IPS-20b (cell line): ENCODE measurements around the gene CUX1.
"Not testable (repeated sequence)": the region's sequence is repeated elsewhere in the genome, so short reads cannot be mapped to it uniquely, and the experiment has no call there.

Experiments used
- H3K27ac ChIP-seq: one replicate; pipeline ENCODE4 v1.5.1; 2013; ENCODE audit warnings: low read length
- H3K27me3 ChIP-seq: 2 replicates; pipeline ENCODE4 v1.6.1; 2013; ENCODE audit warnings: mild to moderate bottlenecking, low read length, inconsistent platforms; ENCODE audit not compliant: insufficient read depth
- H3K36me3 ChIP-seq: 2 replicates; pipeline ENCODE4 v1.6.1; 2013; ENCODE audit warnings: low read depth, mild to moderate bottlenecking, inconsistent platforms, low read length, moderate library complexity; ENCODE audit not compliant: insufficient read depth
- H3K4me1 ChIP-seq: 2 replicates; pipeline ENCODE4 v1.6.1; 2013; ENCODE audit warnings: mild to moderate bottlenecking, control low read depth, inconsistent platforms, low read length, moderate library complexity; ENCODE audit not compliant: insufficient read depth
- H3K4me3 ChIP-seq: 2 replicates; pipeline ENCODE4 v1.5.1; 2013; ENCODE audit warnings: mild to moderate bottlenecking, low read length, inconsistent platforms
- H3K9ac ChIP-seq: 2 replicates; pipeline ENCODE4 v1.6.1; 2013; ENCODE audit warnings: low read depth, mild to moderate bottlenecking, inconsistent platforms, low read length, moderate library complexity
- H3K9me3 ChIP-seq: 2 replicates; pipeline ENCODE4 v1.6.1; 2013; ENCODE audit warnings: mild to moderate bottlenecking, low read depth, low read length, inconsistent platforms; ENCODE audit not compliant: insufficient read depth

CUX1 gene

DNA sequence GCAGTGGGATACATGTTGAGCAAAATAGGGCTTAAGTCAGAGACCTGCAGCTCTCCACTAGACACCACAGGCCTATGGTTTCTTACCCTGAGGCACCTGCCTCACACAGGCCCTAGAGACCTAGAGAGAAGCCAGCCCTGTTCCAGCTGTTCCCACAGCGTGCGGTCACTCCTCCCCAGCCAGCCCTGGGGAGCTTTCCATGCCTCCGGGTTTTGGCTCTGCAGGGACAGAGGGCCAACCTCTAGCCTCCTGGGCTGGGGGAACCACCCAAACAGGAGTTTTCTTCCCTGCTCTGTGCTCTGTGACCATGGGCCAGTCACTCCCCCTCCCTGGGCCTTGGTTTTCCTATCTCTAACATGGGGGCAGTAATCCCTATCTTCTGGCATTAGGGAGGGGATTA lies 502.2 kb downstream of the CUX1 start:
- no peak overlapping the region for H3K4me3 ChIP-seq
- no peaks in the 10 kb centered on the region for H3K36me3 ChIP-seq
- H3K9ac ChIP-seq, result no peak overlapping the region
- H3K27me3 ChIP-seq, result peaks cover 17% of the 10 kb centered on the region
- peaks cover 2% of the 10 kb centered on the region; the same call in 1 of the 2 replicates for H3K4me1 ChIP-seq
- H3K9me3 ChIP-seq, result no peaks in the 10 kb centered on the region
- H3K27ac ChIP-seq, result no peak overlapping the region

GRCh38 chr7:102320181-102320580 lies 502.8 kb downstream of the CUX1 start:
- Histone ChIP-seq H3K4me1 (peaks cover 2% of the 10 kb centered on the region; the same call in 1 of the 2 replicates), H3K9me3 (no peaks in the 10 kb centered on the region), H3K27ac (no peak overlapping the region), H3K9ac (no peak overlapping the region), H3K4me3 (no peak overlapping the region), H3K27me3 (peaks cover 17% of the 10 kb centered on the region), H3K36me3 (no peaks in the 10 kb centered on the region)

- Histone ChIP-seq H3K27ac (no peak overlapping the region), H3K9ac (no peak overlapping the region), H3K36me3 (no peaks in the 10 kb centered on the region), H3K4me3 (no peak overlapping the region), H3K9me3 (no peaks in the 10 kb centered on the region), H3K4me1 (peaks cover 2% of the 10 kb centered on the region; the same call in 1 of the 2 replicates), H3K27me3 (peaks cover 17% of the 10 kb centered on the region)
These were observed 503.4 kb downstream of the CUX1 start for GRCh38 chr7:102320601-102321350.

DNA sequence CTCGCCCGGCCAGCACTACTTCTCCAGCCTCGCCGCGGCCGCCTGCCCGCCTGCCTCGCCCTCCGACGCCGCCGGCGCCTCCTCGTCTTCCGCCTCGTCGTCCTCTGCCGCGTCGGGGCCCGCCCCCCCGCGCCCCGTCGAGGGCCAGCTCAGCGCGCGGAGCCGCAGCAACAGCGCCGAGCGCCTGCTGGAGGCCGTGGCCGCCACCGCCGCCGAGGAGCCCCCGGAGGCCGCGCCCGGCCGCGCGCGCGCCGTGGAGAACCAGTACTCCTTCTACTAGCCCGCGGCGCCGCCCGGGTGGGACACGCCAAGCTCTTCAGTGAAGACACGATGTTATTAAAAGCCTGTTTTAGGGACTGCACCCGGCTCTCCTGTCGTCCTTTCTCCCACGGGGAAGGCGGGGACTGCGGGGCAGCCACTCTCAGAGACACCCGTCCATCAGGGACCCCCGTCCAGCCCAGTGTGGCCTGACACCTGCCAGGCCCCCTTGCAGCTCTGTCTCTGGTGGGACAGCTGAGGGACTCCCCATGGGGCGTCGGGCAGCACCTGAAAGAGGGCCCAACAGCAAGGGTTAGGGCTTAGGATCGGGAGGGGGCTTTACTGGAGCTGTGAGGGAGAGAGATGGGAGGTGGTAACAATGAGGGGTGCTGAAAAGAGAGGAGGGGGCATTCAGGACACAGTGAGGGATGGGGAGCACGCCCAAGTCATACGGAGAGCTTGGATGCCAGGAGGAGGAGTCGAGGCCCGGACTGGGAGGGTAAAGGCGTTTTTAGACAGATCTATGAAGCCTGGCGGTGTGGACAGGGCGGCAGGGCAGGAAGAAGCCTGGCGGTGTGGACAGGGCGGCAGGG lies 504.1 kb downstream of the CUX1 start:
- Histone ChIP-seq H3K4me3 (peak overlapping the region; percentile 38; the same call in 1 of the 2 replicates), H3K27ac (no peak overlapping the region), H3K36me3 (no peaks in the 10 kb centered on the region), H3K9me3 (no peaks in the 10 kb centered on the region), H3K9ac (0 out of 2 replicates have a peak overlapping the region, but pooled peaks have one; percentile 41), H3K27me3 (peaks cover 17% of the 10 kb centered on the region), H3K4me1 (peaks cover 2% of the 10 kb centered on the region; the same call in 1 of the 2 replicates)

DNA sequence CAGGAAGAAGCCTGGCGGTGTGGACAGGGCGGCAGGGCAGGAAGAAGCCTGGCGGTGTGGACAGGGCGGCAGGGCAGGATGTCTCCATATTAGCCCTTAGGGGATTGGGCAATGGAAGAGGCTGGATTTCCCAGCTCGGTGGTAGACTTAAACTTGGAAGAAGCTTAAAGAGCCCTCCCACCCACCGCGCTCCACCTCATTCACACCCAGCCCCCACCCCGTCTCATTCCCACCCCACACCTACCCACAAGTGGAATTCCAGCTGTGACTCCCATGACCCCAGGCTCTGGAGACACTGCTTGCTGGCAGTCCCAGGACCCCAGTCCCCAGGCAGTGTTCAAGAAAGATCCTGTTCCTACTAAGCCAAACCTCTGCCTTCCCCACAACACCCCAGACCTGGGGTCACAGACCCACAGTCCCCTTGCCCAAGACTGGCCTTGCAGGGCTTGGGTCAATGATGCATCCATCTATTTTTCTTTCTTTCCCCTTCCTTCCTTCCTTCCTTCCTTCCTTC lies 504.8 kb downstream of the CUX1 start:
- H3K36me3 ChIP-seq, result no peaks in the 10 kb centered on the region
- no peak overlapping the region for H3K9ac ChIP-seq
- no peak overlapping the region for H3K27ac ChIP-seq
- peaks cover 17% of the 10 kb centered on the region for H3K27me3 ChIP-seq
- H3K4me3 ChIP-seq, result no peak overlapping the region
- peaks cover 2% of the 10 kb centered on the region; the same call in 1 of the 2 replicates for H3K4me1 ChIP-seq
- H3K9me3 ChIP-seq, result no peaks in the 10 kb centered on the region

DNA sequence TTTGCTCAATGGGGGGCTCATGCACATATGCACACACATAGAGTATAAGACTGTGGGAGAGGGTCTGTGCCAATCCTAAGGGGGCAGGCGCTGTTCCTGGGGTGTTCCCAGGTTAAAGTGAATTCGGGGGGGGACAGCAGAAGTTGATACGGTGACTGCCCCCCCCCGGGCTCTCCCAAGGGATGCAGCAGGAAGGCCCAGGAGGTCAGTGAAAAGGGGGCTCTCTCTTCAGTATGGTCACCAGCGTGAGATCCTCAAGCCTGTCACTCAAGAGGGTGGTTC lies 506.4 kb downstream of the CUX1 start:
- no peak overlapping the region for H3K4me3 ChIP-seq
- no peak overlapping the region for H3K27ac ChIP-seq
- H3K27me3 ChIP-seq, result peaks cover 17% of the 10 kb centered on the region
- no peaks in the 10 kb centered on the region for H3K36me3 ChIP-seq
- no peaks in the 10 kb centered on the region for H3K9me3 ChIP-seq
- H3K9ac ChIP-seq, result no peak overlapping the region
- peaks cover 2% of the 10 kb centered on the region; the same call in 1 of the 2 replicates for H3K4me1 ChIP-seq

DNA sequence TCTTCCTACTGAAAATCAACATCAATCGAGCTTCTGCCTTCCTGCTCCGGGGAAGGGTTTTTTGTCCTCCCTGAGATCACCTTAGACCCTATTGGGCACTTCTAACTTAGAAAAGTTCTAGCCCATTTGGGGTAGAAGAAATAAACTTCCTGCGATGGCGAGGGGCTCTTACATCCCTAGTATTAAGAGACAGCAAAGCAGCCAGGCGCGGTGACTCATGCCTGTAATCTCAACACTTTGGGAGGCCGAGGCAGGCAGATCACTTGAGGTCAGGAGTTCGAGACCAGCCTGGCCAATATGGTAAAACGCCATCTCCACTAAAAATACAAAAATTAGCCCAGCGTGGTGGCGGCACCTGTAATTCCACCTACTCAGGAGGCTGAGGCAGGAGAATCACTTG lies 507.7 kb downstream of the CUX1 start:
- H3K4me3 ChIP-seq, H3K9me3 ChIP-seq, H3K27ac ChIP-seq, H3K9ac ChIP-seq, H3K4me1 ChIP-seq, H3K36me3 ChIP-seq: not testable (repeated sequence)
- peaks cover 17% of the 10 kb centered on the region for H3K27me3 ChIP-seq

DNA sequence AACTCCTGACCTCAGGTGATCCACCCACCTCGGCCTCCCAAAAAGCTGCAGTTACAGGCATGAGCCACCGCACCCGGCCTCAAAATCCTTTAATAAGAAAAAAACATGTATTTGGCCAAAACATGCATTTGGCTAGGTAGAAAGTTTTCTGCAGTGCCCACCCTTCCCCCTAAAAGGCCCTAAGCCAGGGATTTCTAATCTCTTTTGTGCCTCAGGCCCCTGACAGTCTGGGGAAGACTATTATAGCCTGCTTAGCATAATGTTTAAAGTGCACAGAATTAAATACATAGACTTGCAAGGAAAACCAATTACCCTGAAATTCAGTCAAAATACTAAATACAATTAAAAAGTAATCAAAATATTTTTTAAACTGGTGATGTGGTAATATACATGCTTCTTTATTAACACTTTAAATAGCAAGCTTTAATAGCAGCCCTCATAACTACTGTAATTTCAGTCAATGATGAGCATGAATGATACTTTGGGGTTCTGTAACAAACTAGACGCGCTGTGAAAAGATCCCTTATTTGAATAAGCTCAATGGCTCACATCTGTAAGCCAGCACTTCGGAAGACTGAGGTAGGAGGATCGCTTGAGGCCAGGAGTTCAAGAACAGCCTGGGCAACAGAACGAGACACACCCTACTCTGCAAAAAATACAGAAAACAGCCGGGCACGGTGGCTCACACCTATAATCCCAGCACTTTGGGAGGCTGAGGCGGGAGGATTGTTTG lies 508.9 kb downstream of the CUX1 start:
- Histone ChIP-seq H3K4me3 (no peak overlapping the region), H3K27ac (no peak overlapping the region), H3K9ac (no peak overlapping the region), H3K27me3 (peaks cover 17% of the 10 kb centered on the region), H3K36me3 (no peaks in the 10 kb centered on the region), H3K9me3 (no peaks in the 10 kb centered on the region), H3K4me1 (peaks cover 2% of the 10 kb centered on the region; the same call in 1 of the 2 replicates)

GRCh38 chr7:102327183-102327582 lies 509.8 kb downstream of the CUX1 start:
- not testable (repeated sequence) for H3K27me3 ChIP-seq, H3K4me1 ChIP-seq, H3K27ac ChIP-seq, H3K9ac ChIP-seq, H3K36me3 ChIP-seq, H3K4me3 ChIP-seq, H3K9me3 ChIP-seq

- not testable (repeated sequence) for H3K9me3 ChIP-seq, H3K27me3 ChIP-seq, H3K4me3 ChIP-seq, H3K36me3 ChIP-seq, H3K4me1 ChIP-seq, H3K9ac ChIP-seq, H3K27ac ChIP-seq
These were observed 511.4 kb downstream of the CUX1 start for GRCh38 chr7:102328863-102329262.

DNA sequence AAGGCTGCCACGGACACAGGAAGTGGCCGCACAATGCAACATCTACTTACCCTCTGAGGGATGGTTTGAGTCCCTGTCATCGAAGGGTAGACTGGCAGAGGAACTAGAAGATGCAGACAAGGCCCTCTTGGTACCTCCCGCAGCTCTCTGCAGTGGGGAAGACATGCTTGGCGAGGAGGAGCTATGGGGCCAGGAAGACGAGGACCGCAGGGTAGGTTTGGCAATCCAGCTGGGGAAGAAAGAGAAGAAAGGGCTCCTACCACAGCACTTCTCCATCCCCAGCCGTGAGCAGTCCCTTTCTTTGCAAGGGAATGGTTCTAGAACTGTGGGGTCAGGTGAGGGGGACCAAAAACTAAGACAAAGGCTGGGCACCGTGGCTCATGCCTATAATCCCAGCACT lies 511.9 kb downstream of the CUX1 start:
- not testable (repeated sequence) for H3K4me3 ChIP-seq, H3K9me3 ChIP-seq, H3K27ac ChIP-seq, H3K9ac ChIP-seq, H3K4me1 ChIP-seq, H3K27me3 ChIP-seq, H3K36me3 ChIP-seq
